ENCODE data around the gene TNFAIP8. TPM values are rescaled to one million over a fixed set of nuclear protein-coding genes. Genes with fewer than 3 reads are reported as not detected.

The TNFAIP8 gene
- total and polyA plus RNA-seq, 2 donors (not counting 1 experiment from before 2014, with no cell fraction given) = 36.7 to 37.7 TPM

GRCh38 chr5:119313658-119314605 lies 41.9 kb upstream of the TNFAIP8 start:
- H3K27ac ChIP-seq (ENCODE audit: insufficient read depth, low read length) = no peak overlapping the region
- no peak overlapping the region for H2AFZ ChIP-seq (ENCODE audit: low read length)
- DNase-seq (ENCODE audit: low read depth in 2 of 2) = peak in 1 of 2 donors; percentile 45

GRCh38 chr5:119315516-119315949 lies 40.3 kb upstream of the TNFAIP8 start:
- peak in 1 of 2 donors; percentile 26 for DNase-seq (ENCODE audit: low read depth in 2 of 2)
- no peak overlapping the region for H3K27ac ChIP-seq (ENCODE audit: insufficient read depth, low read length)
- H4K20me1 ChIP-seq (ENCODE audit: control insufficient read depth, extremely low read depth, insufficient read depth, low read length) = no peaks in the 10 kb centered on the region
- no peaks in the 10 kb centered on the region for H3K79me2 ChIP-seq (ENCODE audit: control insufficient read depth, insufficient read depth, low read length)
- no peak overlapping the region for H2AFZ ChIP-seq (ENCODE audit: low read length)
- no peaks in the 10 kb centered on the region for H3K27me3 ChIP-seq (ENCODE audit: control insufficient read depth, insufficient read depth, low read length)
- H3K36me3 ChIP-seq (ENCODE audit: control insufficient read depth, insufficient read depth, low read length) = no peaks in the 10 kb centered on the region
- TF ChIP-seq CTCF (conservative IDR thresholded peaks at IDR 0.05 in 1 of 2, IDR thresholded peaks at IDR 0.05 in 1 of 2; ENCODE audit: low read depth in 1 of 2, low read length in 2 of 2) (peak in 1 of 2 donors; percentile 21), EZH2 (IDR thresholded peaks at IDR 0.05; ENCODE audit: low read length, missing control alignments) (no peak)
- H3K9ac ChIP-seq (ENCODE audit: insufficient read depth, low read length) = no peak overlapping the region
- H3K4me2 ChIP-seq (ENCODE audit: extremely low read depth, insufficient read depth, low read length) = no peak overlapping the region
- H3K4me1 ChIP-seq (ENCODE audit: control insufficient read depth, extremely low read depth, insufficient read depth, low read length) = peaks cover 3% of the 10 kb centered on the region
- H3K4me3 ChIP-seq (replicated peaks in 1 of 4; ENCODE audit: control extremely low read depth in 1 of 4, insufficient read depth in 1 of 4, low read depth in 3 of 4, low read length in 4 of 4) = no peak overlapping the region
- no peaks in the 10 kb centered on the region for H3K9me3 ChIP-seq (ENCODE audit: control insufficient read depth, insufficient read depth, low read depth, low read length)

More at GRCh38 chr5:119313658-119314605, 41.9 kb upstream of the TNFAIP8 start:
- Histone ChIP-seq H3K9me3 (ENCODE audit: control insufficient read depth, insufficient read depth, low read depth, low read length) (no peaks in the 10 kb centered on the region), H3K27me3 (ENCODE audit: control insufficient read depth, insufficient read depth, low read length) (no peaks in the 10 kb centered on the region), H3K4me3 (replicated peaks in 1 of 4; ENCODE audit: control extremely low read depth in 1 of 4, insufficient read depth in 1 of 4, low read depth in 3 of 4, low read length in 4 of 4) (no peak overlapping the region), H3K9ac (ENCODE audit: insufficient read depth, low read length) (no peak overlapping the region), H3K4me1 (ENCODE audit: control insufficient read depth, extremely low read depth, insufficient read depth, low read length) (peaks cover 3% of the 10 kb centered on the region), H3K4me2 (ENCODE audit: extremely low read depth, insufficient read depth, low read length) (no peak overlapping the region), H4K20me1 (ENCODE audit: control insufficient read depth, extremely low read depth, insufficient read depth, low read length) (no peaks in the 10 kb centered on the region), H3K79me2 (ENCODE audit: control insufficient read depth, insufficient read depth, low read length) (no peaks in the 10 kb centered on the region), H3K36me3 (ENCODE audit: control insufficient read depth, insufficient read depth, low read length) (no peaks in the 10 kb centered on the region)
- TF ChIP-seq CTCF (conservative IDR thresholded peaks at IDR 0.05 in 1 of 2, IDR thresholded peaks at IDR 0.05 in 1 of 2; ENCODE audit: low read depth in 1 of 2, low read length in 2 of 2) (no peak), EZH2 (IDR thresholded peaks at IDR 0.05; ENCODE audit: low read length, missing control alignments) (no peak)

- Histone ChIP-seq H2AFZ (ENCODE audit: low read length) (no peak overlapping the region), H3K4me3 (replicated peaks in 1 of 4; ENCODE audit: control extremely low read depth in 1 of 4, insufficient read depth in 1 of 4, low read depth in 3 of 4, low read length in 4 of 4) (no peak overlapping the region), H3K27ac (ENCODE audit: insufficient read depth, low read length) (no peak overlapping the region), H4K20me1 (ENCODE audit: control insufficient read depth, extremely low read depth, insufficient read depth, low read length) (no peaks in the 10 kb centered on the region), H3K79me2 (ENCODE audit: control insufficient read depth, insufficient read depth, low read length) (no peaks in the 10 kb centered on the region), H3K4me1 (ENCODE audit: control insufficient read depth, extremely low read depth, insufficient read depth, low read length) (peaks cover 3% of the 10 kb centered on the region), H3K36me3 (ENCODE audit: control insufficient read depth, insufficient read depth, low read length) (no peaks in the 10 kb centered on the region), H3K4me2 (ENCODE audit: extremely low read depth, insufficient read depth, low read length) (no peak overlapping the region), H3K9me3 (ENCODE audit: control insufficient read depth, insufficient read depth, low read depth, low read length) (no peaks in the 10 kb centered on the region), H3K27me3 (ENCODE audit: control insufficient read depth, insufficient read depth, low read length) (no peaks in the 10 kb centered on the region), H3K9ac (ENCODE audit: insufficient read depth, low read length) (no peak overlapping the region)
- DNase-seq (ENCODE audit: low read depth in 2 of 2) = no peak
- TF ChIP-seq EZH2 (IDR thresholded peaks at IDR 0.05; ENCODE audit: low read length, missing control alignments) (no peak), CTCF (conservative IDR thresholded peaks at IDR 0.05 in 1 of 2, IDR thresholded peaks at IDR 0.05 in 1 of 2; ENCODE audit: low read depth in 1 of 2, low read length in 2 of 2) (no peak)
Measured at GRCh38 chr5:119316086-119316485, 39.7 kb upstream of the TNFAIP8 start.
